Measurements from ENCODE around the gene CACNA2D2.

Gene CACNA2D2

GRCh38 chr3:50340147-50340447 lies 163.3 kb downstream of the CACNA2D2 start:
- peak overlapping the region; percentile 43 to 64 for H3K4me3 ChIP-seq (replicated peaks in 1 of 2; ENCODE audit: low read depth in 2 of 2, low read length in 2 of 2)
- DNase-seq (ENCODE audit: low read depth in 2 of 2): no peak
- no peak for TF ChIP-seq CTCF (IDR thresholded peaks at IDR 0.05; ENCODE audit: low read depth, low read length)

GRCh38 chr3:50339485-50340146 lies 163.8 kb downstream of the CACNA2D2 start:
- peak overlapping the region; percentile 43 to 64 for H3K4me3 ChIP-seq (replicated peaks in 1 of 2; ENCODE audit: low read depth in 2 of 2, low read length in 2 of 2)
- peak; percentile 53 to 85 for DNase-seq (ENCODE audit: low read depth in 2 of 2)
- no peak for TF ChIP-seq CTCF (IDR thresholded peaks at IDR 0.05; ENCODE audit: low read depth, low read length)

- TF ChIP-seq CTCF (IDR thresholded peaks at IDR 0.05; ENCODE audit: low read depth, low read length): no peak
- no peak overlapping the region for H3K4me3 ChIP-seq (replicated peaks in 1 of 2; ENCODE audit: low read depth in 2 of 2, low read length in 2 of 2)
- DNase-seq (ENCODE audit: low read depth in 2 of 2): no peak
Measured at GRCh38 chr3:50338965-50339364, 164.5 kb downstream of the CACNA2D2 start.

GRCh38 chr3:50337175-50337861 lies 166.1 kb downstream of the CACNA2D2 start:
- peak; percentile 100 for DNase-seq (ENCODE audit: low read depth in 2 of 2)
- no peak for TF ChIP-seq CTCF (IDR thresholded peaks at IDR 0.05; ENCODE audit: low read depth, low read length)
- H3K4me3 ChIP-seq (replicated peaks in 1 of 2; ENCODE audit: low read depth in 2 of 2, low read length in 2 of 2): peak overlapping the region; percentile 85 to 89

- peak overlapping the region; percentile 85 to 89 for H3K4me3 ChIP-seq (replicated peaks in 1 of 2; ENCODE audit: low read depth in 2 of 2, low read length in 2 of 2)
- no peak for TF ChIP-seq CTCF (IDR thresholded peaks at IDR 0.05; ENCODE audit: low read depth, low read length)
- peak; percentile 39 to 49 for DNase-seq (ENCODE audit: low read depth in 2 of 2)
Measured at GRCh38 chr3:50336452-50337174, 166.8 kb downstream of the CACNA2D2 start.

GRCh38 chr3:50334339-50335075 lies 168.9 kb downstream of the CACNA2D2 start:
- no peak for DNase-seq (ENCODE audit: low read depth in 2 of 2)
- no peak for TF ChIP-seq CTCF (IDR thresholded peaks at IDR 0.05; ENCODE audit: low read depth, low read length)
- H3K4me3 ChIP-seq (replicated peaks in 1 of 2; ENCODE audit: low read depth in 2 of 2, low read length in 2 of 2): peak overlapping the region in 1 of 2 donors; percentile 13

Measured in cardiac fibroblast (primary cell).